Measurements from ENCODE around the gene HABP2. TPM values are rescaled to one million over a fixed set of nuclear protein-coding genes. Genes with fewer than 3 reads are reported as not detected.

Gene HABP2
- polyA plus RNA-seq, 4 donors, result 0.89 to 16.3 (median 1.9) TPM; not detected in 1

GRCh38 chr10:113622831-113623230, 70.0 kb downstream of the HABP2 start:
- Histone ChIP-seq H3K27me3 (ENCODE audit: control insufficient read depth in 3 of 3, insufficient read depth in 3 of 3, low read length in 3 of 3) (peaks cover 0 to 20% (median 0%) of the 10 kb centered on the region in 3 donors), H3K27ac (ENCODE audit: low read depth in 1 of 3, low read length in 2 of 3) (no peak overlapping the region), H3K36me3 (ENCODE audit: control insufficient read depth in 3 of 3, insufficient read depth in 2 of 3, low read depth in 1 of 3, low read length in 3 of 3) (no peaks in the 10 kb centered on the region), H3K4me1 (ENCODE audit: control insufficient read depth in 3 of 3, insufficient read depth in 2 of 3, low read depth in 1 of 3, low read length in 2 of 3) (no peaks in the 10 kb centered on the region), H3K9me3 (ENCODE audit: control insufficient read depth in 2 of 2, insufficient read depth in 1 of 2, low read depth in 1 of 2, low read length in 1 of 2) (no peaks in the 10 kb centered on the region), H3K4me3 (ENCODE audit: low read depth in 1 of 3, low read length in 3 of 3) (no peak overlapping the region)
- DNase-seq (no peak), FAIRE-seq (no peak)
- WGBS, 3 donors, result 75 to 80% (median 76%) methylated on average over 4 of the region's 4 CpGs

GRCh38 chr10:113625461-113626186, 72.8 kb downstream of the HABP2 start:
- H3K4me3 ChIP-seq (ENCODE audit: low read depth in 1 of 3, low read length in 3 of 3), result no peak overlapping the region
- no peaks in the 10 kb centered on the region for H3K4me1 ChIP-seq (ENCODE audit: control insufficient read depth in 3 of 3, insufficient read depth in 2 of 3, low read depth in 1 of 3, low read length in 2 of 3)
- H3K36me3 ChIP-seq (ENCODE audit: control insufficient read depth in 3 of 3, insufficient read depth in 2 of 3, low read depth in 1 of 3, low read length in 3 of 3), result no peaks in the 10 kb centered on the region
- peaks cover 0 to 15% (median 0%) of the 10 kb centered on the region in 3 donors for H3K27me3 ChIP-seq (ENCODE audit: control insufficient read depth in 3 of 3, insufficient read depth in 3 of 3, low read length in 3 of 3)
- 74 to 83% (median 78%) methylated on average over 10 of the region's 10 CpGs for WGBS, 3 donors
- H3K27ac ChIP-seq (ENCODE audit: low read depth in 1 of 3, low read length in 2 of 3), result no peak overlapping the region
- FAIRE-seq (no peak), DNase-seq (peak; percentile 18 to 32)
- H3K9me3 ChIP-seq (ENCODE audit: control insufficient read depth in 2 of 2, insufficient read depth in 1 of 2, low read depth in 1 of 2, low read length in 1 of 2), result no peaks in the 10 kb centered on the region

- no peak for FAIRE-seq
Measured at GRCh38 chr10:113626809-113627355, 74.0 kb downstream of the HABP2 start.

GRCh38 chr10:113627836-113628235, 75.0 kb downstream of the HABP2 start:
- FAIRE-seq, result no peak

More at GRCh38 chr10:113626809-113627355, 74.0 kb downstream of the HABP2 start:
- no peak for DNase-seq
- Histone ChIP-seq H3K36me3 (ENCODE audit: control insufficient read depth in 3 of 3, insufficient read depth in 2 of 3, low read depth in 1 of 3, low read length in 3 of 3) (no peaks in the 10 kb centered on the region), H3K4me3 (ENCODE audit: low read depth in 1 of 3, low read length in 3 of 3) (no peak overlapping the region), H3K9me3 (ENCODE audit: control insufficient read depth in 2 of 2, insufficient read depth in 1 of 2, low read depth in 1 of 2, low read length in 1 of 2) (no peaks in the 10 kb centered on the region), H3K27me3 (ENCODE audit: control insufficient read depth in 3 of 3, insufficient read depth in 3 of 3, low read length in 3 of 3) (peaks cover 0 to 12% (median 0%) of the 10 kb centered on the region in 3 donors), H3K27ac (ENCODE audit: low read depth in 1 of 3, low read length in 2 of 3) (no peak overlapping the region), H3K4me1 (ENCODE audit: control insufficient read depth in 3 of 3, insufficient read depth in 2 of 3, low read depth in 1 of 3, low read length in 2 of 3) (no peaks in the 10 kb centered on the region)
- WGBS, 3 donors, result 64 to 79% (median 72%) methylated on average over 5 of the region's 5 CpGs

GRCh38 chr10:113628607-113629153, 75.8 kb downstream of the HABP2 start:
- Histone ChIP-seq H3K4me3 (ENCODE audit: low read depth in 1 of 3, low read length in 3 of 3) (no peak overlapping the region), H3K4me1 (ENCODE audit: control insufficient read depth in 3 of 3, insufficient read depth in 2 of 3, low read depth in 1 of 3, low read length in 2 of 3) (no peaks in the 10 kb centered on the region), H3K27me3 (ENCODE audit: control insufficient read depth in 3 of 3, insufficient read depth in 3 of 3, low read length in 3 of 3) (peaks cover 0 to 9% (median 0%) of the 10 kb centered on the region in 3 donors), H3K9me3 (ENCODE audit: control insufficient read depth in 2 of 2, insufficient read depth in 1 of 2, low read depth in 1 of 2, low read length in 1 of 2) (no peaks in the 10 kb centered on the region), H3K27ac (ENCODE audit: low read depth in 1 of 3, low read length in 2 of 3) (no peak overlapping the region), H3K36me3 (ENCODE audit: control insufficient read depth in 3 of 3, insufficient read depth in 2 of 3, low read depth in 1 of 3, low read length in 3 of 3) (no peaks in the 10 kb centered on the region)
- FAIRE-seq, result no peak
- 68 to 82% (median 69%) methylated on average over 2 of the region's 2 CpGs for WGBS, 3 donors
- no peak for DNase-seq

More at GRCh38 chr10:113627836-113628235, 75.0 kb downstream of the HABP2 start:
- no peak overlapping the region for H3K27ac ChIP-seq (ENCODE audit: low read depth in 1 of 3, low read length in 2 of 3)
- H3K27me3 ChIP-seq (ENCODE audit: control insufficient read depth in 3 of 3, insufficient read depth in 3 of 3, low read length in 3 of 3), result peaks cover 0 to 9% (median 0%) of the 10 kb centered on the region in 3 donors
- 73 to 80% (median 74%) methylated on average over 6 of the region's 6 CpGs for WGBS, 3 donors
- no peaks in the 10 kb centered on the region for H3K36me3 ChIP-seq (ENCODE audit: control insufficient read depth in 3 of 3, insufficient read depth in 2 of 3, low read depth in 1 of 3, low read length in 3 of 3)
- no peak overlapping the region for H3K4me3 ChIP-seq (ENCODE audit: low read depth in 1 of 3, low read length in 3 of 3)
- no peak for DNase-seq
- H3K9me3 ChIP-seq (ENCODE audit: control insufficient read depth in 2 of 2, insufficient read depth in 1 of 2, low read depth in 1 of 2, low read length in 1 of 2), result no peaks in the 10 kb centered on the region
- H3K4me1 ChIP-seq (ENCODE audit: control insufficient read depth in 3 of 3, insufficient read depth in 2 of 3, low read depth in 1 of 3, low read length in 2 of 3), result no peaks in the 10 kb centered on the region

GRCh38 chr10:113630929-113631533, 78.2 kb downstream of the HABP2 start:
- WGBS, 3 donors, result 73 to 80% (median 76%) methylated on average over 5 of the region's 5 CpGs
- H3K4me3 ChIP-seq (ENCODE audit: low read depth in 1 of 3, low read length in 3 of 3), result no peak overlapping the region
- DNase-seq (no peak), FAIRE-seq (no peak)
- peaks cover 0 to under 1% of the 10 kb centered on the region in 2 donors for H3K9me3 ChIP-seq (ENCODE audit: control insufficient read depth in 2 of 2, insufficient read depth in 1 of 2, low read depth in 1 of 2, low read length in 1 of 2)
- H3K4me1 ChIP-seq (ENCODE audit: control insufficient read depth in 3 of 3, insufficient read depth in 2 of 3, low read depth in 1 of 3, low read length in 2 of 3), result no peaks in the 10 kb centered on the region
- H3K36me3 ChIP-seq (ENCODE audit: control insufficient read depth in 3 of 3, insufficient read depth in 2 of 3, low read depth in 1 of 3, low read length in 3 of 3), result no peaks in the 10 kb centered on the region
- no peak overlapping the region for H3K27ac ChIP-seq (ENCODE audit: low read depth in 1 of 3, low read length in 2 of 3)
- peaks cover 0 to 2% (median 2%) of the 10 kb centered on the region in 3 donors for H3K27me3 ChIP-seq (ENCODE audit: control insufficient read depth in 3 of 3, insufficient read depth in 3 of 3, low read length in 3 of 3)

- Histone ChIP-seq H3K36me3 (ENCODE audit: control insufficient read depth in 3 of 3, insufficient read depth in 2 of 3, low read depth in 1 of 3, low read length in 3 of 3) (no peaks in the 10 kb centered on the region), H3K4me3 (ENCODE audit: low read depth in 1 of 3, low read length in 3 of 3) (no peak overlapping the region), H3K27ac (ENCODE audit: low read depth in 1 of 3, low read length in 2 of 3) (no peak overlapping the region), H3K9me3 (ENCODE audit: control insufficient read depth in 2 of 2, insufficient read depth in 1 of 2, low read depth in 1 of 2, low read length in 1 of 2) (peaks cover 0 to 2% of the 10 kb centered on the region in 2 donors), H3K27me3 (ENCODE audit: control insufficient read depth in 3 of 3, insufficient read depth in 3 of 3, low read length in 3 of 3) (peaks cover 0 to 2% (median 0%) of the 10 kb centered on the region in 3 donors), H3K4me1 (ENCODE audit: control insufficient read depth in 3 of 3, insufficient read depth in 2 of 3, low read depth in 1 of 3, low read length in 2 of 3) (no peaks in the 10 kb centered on the region)
- WGBS, 3 donors, result 50 to 51% (median 50%) methylated on average over 6 of the region's 6 CpGs
- FAIRE-seq, result no peak
- no peak for DNase-seq
Measured at GRCh38 chr10:113631684-113632367, 79.0 kb downstream of the HABP2 start.

Data from small intestine (tissue), 7 donors.